Right ventricle myocardium superior (tissue), 1 donor: ENCODE results near the gene RPL31. TPM values are rescaled to one million over a fixed set of nuclear protein-coding genes. Genes with fewer than 3 reads are reported as not detected.

ENCODE experiments used
- ATAC-seq: fragments of 200-7000 bp; cut with Tn5 transposase; one replicate; pipeline ENCODE4 v1.9.1; 2020; ENCODE audit warnings: mild to moderate bottlenecking; ENCODE audit not compliant: poor library complexity
- DNase-seq: peaks from one replicate; pipeline ENCODE4 v3.0.0-alpha.2; 2020
- intact Hi-C: fragments of 100-400 bp; cut with DNase I; formaldehyde crosslinking; loops from one replicate; pipeline ENCODE4 v1.11.2; 2022
- long read RNA-seq: library from polyadenylated mRNA; unstranded; transcript quantifications from one replicate; pipeline ENCODE4 v2.0.0, GENCODE V29; 2021
- total RNA-seq: library from RNA; stranded (reverse); fragmentation: NEBNext Ultra II Directional; extraction: Animal tissue kit (Norgen Biotek cat#: 25700); gene quantifications from one replicate; pipeline ENCODE4 v1.2.1, GENCODE V29; 2021
- donor health status: DM: no; HTN: yes; CAD: no; lungs with severe emphysema.

The RPL31 gene
- 756 TPM for total RNA-seq
- long read RNA-seq, transcript RPL31-201 (5 exons, 1,865 nt): major isoform, 115 of 136 reads
- long read RNA-seq, transcript RPL31-208 (4 exons, 825 nt): minor isoform, 12 of 136 reads
- long read RNA-seq, partial matches to known transcripts: 5 of 136 reads
- long read RNA-seq, other reads (novel, unspliced or antisense): 2 of 136 reads

DNA sequence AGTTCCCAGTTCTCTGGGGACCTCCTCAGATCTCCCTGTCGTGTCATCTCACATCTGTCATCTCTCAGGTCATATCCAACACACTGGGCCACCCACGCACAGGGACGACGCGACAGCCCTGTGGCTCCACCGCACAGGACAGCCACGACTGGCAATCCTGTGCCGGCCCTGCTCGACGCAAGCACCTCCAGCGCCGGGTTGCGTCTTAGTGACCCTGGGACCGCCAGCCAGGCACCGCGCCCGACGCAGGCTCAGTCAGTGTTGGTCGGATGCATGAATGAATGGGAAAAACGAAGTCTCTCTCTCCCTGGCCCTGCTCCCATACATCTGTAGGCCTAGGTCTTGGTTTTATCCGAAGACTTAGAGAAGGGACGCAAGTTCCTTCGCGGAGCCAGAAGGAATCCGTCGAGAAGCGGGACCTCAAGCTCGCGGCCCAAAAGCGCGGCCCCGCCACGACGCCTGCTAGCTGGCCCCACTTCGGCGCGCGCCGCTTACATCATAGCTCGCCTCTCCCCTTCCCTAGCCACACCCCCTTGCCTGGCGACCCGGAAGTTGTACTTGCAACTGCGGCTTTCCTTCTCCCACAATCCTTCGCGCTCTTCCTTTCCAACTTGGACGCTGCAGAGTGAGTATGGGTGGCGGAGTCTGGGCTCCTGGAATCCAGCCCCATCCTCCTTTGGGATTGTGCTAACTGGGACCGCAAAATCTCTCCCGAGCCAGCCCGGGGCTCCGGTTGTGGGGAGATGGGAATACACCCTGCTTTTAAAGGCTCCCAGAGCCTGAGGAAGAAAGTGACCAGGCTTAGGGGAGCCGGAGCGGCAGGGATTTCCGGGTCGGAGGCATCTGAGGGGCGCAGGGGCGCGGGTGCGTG lies at the start of gene RPL31:
RPL31 (plus strand) TSS at position 599 of the 871 bp plus-strand sequence. CDS start 413 bp downstream, outside the sequence.
- peak; percentile 98 for DNase-seq
- intact Hi-C loops: no loop called here
- ATAC-seq: peak; percentile 97

GRCh38 chr2:100952512-100952911 lies 49.6 kb upstream of the RPL31 start:
- DNase-seq: no peak
- intact Hi-C loops: no loop called here
- ATAC-seq: no peak

DNA sequence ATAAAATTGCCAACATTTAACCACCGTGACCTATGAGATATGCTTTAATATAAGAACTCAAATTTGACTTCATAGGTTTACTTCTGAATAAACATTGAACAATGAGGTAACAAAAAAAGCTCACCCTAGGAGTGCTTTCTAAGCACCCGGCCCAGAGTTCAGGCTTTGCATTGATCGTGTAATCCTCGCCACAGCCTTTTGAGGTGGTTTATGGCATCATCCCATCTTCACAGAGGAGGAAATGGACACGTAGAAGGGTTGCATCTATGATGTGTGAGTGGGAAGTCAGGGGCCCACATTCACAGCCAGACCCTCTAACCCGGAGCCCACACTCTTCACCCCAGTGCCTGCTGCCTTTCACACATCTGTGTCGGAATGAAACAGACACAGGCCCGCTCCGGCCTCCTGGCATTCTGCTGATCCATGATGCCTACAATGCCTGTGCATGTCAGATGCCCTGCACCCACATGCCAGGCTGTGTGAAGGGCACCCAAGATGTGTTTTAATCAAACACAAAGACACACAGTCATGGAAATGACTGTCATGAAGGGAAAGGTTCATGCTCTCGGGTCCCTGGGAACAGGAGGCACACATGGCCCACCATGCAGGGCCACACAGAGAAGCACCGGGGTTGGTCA lies 48.6 kb upstream of the RPL31 start:
- no peak for DNase-seq
- ATAC-seq: no peak
- intact Hi-C loops: no loop called here

DNA sequence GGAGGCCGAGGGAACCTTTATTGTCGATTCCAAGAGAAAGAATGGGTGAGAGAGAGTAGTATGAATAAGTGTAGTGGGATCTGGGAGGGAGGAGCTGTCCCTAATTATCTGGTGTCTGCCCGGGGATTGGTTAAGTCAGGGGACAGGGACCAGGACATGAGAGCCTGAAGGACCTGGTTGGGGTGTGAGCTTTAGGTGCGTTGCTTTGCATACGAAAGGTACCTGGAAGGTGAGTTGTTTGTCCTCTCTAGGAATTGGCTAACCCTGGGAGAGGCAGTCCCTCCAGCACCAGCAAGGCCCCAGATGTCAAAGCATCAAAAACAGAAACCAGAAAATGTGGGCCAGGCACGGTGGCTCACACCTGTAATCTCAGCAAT lies 48.1 kb upstream of the RPL31 start:
- ATAC-seq (no peak), DNase-seq (no peak)
- intact Hi-C loops: no loop called here

DNA sequence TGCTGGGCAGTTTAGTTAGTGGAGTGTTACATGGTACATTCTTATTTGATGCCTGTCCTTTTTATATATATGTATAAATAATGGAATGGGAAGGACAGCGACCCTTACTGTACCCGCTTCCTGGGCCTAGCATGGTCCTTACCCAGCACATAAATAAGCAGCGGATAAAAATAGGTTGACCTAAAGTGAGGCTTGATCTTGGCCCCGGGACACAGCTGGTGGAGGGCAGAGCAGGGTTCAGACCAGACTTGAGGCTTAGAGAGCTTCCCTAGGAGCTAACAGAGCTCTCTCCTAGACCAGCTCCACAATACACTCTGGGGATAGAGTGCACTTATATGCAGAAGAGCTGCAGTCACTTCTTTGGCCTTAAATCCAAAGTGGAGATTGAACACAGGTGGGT lies 46.9 kb upstream of the RPL31 start:
- intact Hi-C loops: no loop called here
- ATAC-seq: peak; percentile 52
- DNase-seq: no peak

GRCh38 chr2:100956081-100956480 lies 46.0 kb upstream of the RPL31 start:
- DNase-seq (no peak), ATAC-seq (no peak)
- intact Hi-C loops: no loop called here

DNA sequence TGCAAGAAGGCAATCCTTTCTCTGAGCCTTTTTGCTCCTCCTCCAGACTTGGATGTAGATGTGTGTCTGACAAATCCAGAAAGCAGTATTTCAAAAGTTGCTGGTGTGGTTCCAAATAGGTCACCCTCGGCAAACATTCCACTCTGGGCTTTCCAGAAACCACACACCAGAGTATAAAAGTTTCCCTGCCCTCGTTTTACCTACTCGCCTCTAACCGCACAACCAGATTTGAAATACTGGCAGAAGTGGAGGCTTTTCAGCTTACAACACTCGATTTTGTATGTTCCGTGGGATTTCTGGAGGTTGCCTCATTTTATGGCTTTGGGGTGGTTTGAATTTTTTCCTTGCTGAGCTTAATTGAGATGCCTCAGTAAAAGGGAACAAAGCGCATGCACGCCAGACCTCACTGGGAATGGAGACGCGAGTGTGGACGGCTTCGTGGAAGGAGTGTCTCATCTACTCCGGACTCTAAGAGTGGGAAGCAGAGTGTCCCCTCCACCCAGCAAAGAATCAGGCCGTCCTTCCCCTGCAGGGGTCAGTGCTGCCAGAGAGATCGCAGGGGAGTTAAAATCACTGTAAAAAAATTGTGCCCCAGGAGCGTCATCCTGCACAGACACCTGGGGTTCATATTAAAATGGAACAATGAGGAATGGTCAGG lies 44.0 kb upstream of the RPL31 start:
- peak; percentile 30 for DNase-seq
- intact Hi-C loops: no loop called here

DNA sequence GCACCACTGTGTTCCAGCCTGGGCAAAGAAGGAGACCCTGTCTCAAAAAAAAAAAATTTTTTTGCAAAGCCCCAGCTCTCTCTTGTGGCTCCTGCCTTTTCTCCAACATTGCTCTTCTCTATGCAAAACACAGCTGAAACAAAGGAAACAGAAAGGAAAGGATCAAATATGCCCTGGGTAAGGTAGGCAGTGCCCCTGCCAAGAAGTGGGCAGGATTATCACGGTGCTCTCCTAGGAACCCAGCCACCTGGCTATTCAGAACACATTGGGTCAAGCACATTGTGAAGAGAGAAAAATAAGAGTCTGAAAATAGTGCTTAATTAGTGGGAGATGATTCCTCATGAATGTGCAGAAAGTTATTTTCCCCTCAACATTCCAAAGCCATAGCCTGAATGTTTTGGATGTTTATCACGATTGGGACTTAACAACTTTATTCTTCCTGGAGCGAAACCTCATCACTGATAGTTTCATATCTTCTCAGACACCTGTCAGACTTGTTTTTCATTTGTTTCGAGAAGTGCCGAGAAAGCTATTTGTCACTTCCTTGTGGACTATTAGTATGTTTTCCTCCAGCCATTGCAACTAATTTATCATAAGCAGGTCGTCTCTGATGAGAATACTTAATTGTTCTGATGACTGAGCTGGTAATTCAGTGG lies 42.7 kb upstream of the RPL31 start:
- intact Hi-C loops: no loop called here
- DNase-seq (peak; percentile 6), ATAC-seq (no peak)

More for the DNA sequence above, 44.0 kb upstream of the RPL31 start:
- peak; percentile 82 for ATAC-seq

- intact Hi-C loops: no loop called here
- DNase-seq (no peak), ATAC-seq (no peak)
Observed at GRCh38 chr2:100960688-100961087, 41.4 kb upstream of the RPL31 start.

- ATAC-seq (no peak), DNase-seq (peak; percentile 24)
- intact Hi-C loops: no loop called here
Observed at GRCh38 chr2:100962366-100963025, 39.6 kb upstream of the RPL31 start.

- ATAC-seq: no peak
- intact Hi-C loops: no loop called here
Observed at GRCh38 chr2:100963026-100963375, 39.1 kb upstream of the RPL31 start.

DNA sequence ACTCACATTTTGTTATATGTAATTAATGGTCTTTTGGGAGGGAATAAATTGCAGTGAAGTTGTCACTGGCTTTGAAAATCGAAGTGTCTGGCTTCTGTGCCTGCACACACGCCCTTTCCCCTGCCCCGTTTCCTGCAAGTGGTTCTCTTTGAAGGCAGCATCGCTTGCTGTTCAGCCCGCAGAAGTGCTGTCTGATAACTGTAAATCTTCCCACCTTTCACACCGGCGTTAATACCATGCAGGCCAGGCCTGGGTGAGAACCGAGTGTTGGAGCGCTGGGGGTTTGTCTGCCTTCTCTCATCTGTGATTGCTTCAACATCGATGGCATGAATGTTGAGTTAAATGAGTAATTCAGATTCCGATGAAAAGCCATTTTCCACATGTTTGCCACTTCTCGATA lies 37.9 kb upstream of the RPL31 start:
- intact Hi-C loops: no loop called here
- no peak for ATAC-seq
- peak; percentile 10 for DNase-seq

More at GRCh38 chr2:100963026-100963375, 39.1 kb upstream of the RPL31 start:
- DNase-seq: no peak

- DNase-seq: no peak
- intact Hi-C loops: no loop called here
- peak; percentile 23 for ATAC-seq
Observed at GRCh38 chr2:100964681-100965169, 37.4 kb upstream of the RPL31 start.

GRCh38 chr2:100965596-100965995 lies 36.5 kb upstream of the RPL31 start:
- intact Hi-C loops: no loop called here
- DNase-seq (no peak), ATAC-seq (no peak)

DNA sequence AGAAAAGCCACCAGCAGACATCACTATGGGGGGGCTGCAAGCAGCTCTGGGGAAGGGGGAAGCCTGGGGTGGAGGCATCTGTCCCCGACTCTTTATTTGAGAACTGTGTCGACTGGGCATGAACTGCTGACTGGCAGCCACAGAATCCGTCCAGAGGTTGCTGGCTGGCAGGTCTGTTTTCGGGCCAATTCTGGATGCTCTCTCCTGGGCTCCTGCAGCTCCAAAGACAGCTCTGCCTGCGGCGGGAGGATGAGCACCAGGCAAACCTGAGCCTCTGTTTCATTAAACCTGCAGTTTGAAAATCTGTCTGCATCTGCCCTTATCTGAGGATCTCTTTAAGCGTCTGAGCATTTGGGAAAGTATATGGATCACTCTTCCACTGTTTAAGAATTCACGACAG lies 34.4 kb upstream of the RPL31 start:
- DNase-seq (no peak), ATAC-seq (no peak)
- intact Hi-C loops: no loop called here

DNA sequence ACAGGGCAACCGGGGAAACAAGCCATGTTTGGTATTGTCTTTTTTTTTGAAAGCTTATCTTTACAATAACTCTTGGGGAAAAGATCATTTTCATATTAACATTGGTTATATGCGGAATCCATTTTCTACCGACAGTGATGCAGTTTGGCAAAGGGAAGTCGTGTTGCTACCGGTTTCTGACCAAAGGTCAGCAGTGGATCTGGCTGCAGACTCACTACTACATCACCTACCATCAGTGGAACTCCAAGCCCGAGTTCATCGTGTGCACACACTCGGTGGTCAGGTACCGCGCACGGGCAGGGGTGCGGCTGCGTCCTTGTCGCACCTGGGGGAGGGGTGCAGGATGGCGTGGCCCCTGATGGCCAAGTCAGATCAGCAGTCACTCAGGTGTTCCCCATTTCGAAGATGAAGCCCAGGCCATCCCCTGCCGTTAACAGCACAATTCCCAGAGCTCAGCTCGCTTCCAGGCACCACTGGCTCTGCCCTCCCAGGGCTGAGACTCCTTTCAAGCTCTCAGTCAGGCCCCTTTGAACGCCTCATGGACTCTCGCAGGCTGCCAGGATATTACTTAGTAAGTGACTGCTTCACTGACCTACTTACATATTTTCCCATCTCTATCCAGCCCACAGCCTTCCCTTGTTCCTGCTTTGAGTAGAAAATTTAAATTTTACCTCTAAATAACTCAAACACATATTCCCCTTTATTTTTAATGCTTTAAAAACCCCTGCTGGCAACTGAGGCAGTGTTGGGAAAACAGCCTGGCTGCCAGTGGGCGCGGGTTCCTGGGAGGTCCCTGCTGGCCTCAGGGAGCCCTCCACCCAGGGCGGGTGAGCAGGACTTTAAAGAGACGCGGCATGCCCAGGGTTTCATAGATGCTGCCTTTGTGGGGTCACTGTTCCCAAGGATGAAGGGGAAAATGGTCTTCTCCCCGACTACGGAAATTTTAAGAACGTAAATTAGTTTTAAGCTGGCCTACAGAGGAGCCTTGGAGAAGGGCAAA lies 33.6 kb upstream of the RPL31 start:
- intact Hi-C loops: no loop called here
- no peak for ATAC-seq
- DNase-seq: no peak

- no peak for ATAC-seq
- DNase-seq: no peak
- intact Hi-C loops: no loop called here
Observed at GRCh38 chr2:100969998-100970397, 32.1 kb upstream of the RPL31 start.
